Measurements from ENCODE around the gene BOD1L2. TPM values are rescaled to one million over a fixed set of nuclear protein-coding genes. Genes with fewer than 3 reads are reported as not detected.

BOD1L2 gene
- total RNA-seq, 4 donors from 2014 or later, result not detected

DNA sequence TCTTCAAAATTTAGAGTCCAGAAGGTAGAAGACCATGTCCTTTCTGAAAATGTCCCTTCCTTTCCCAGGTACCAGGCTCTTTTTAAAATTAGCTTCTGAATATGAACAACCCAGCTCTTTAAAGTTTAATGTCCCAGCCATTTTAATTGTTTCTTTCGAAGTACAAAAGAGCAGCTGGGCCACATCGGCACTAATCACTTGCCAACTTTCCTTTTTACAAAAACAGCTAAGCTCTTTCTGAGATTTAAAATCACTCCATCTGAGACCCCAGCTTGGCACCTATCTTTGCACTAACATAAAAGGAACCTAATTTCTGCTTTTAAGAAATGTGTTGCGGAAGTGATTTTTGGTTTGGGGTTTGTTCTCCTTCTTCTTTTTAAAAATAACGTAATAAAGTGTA, 2.6 kb downstream of the BOD1L2 start:
- 57% methylated on average over 4 of the region's 4 CpGs for WGBS, 2 donors
- no peak for TF ChIP-seq CTCF (IDR thresholded peaks at IDR 0.05)
- TF ChIP-seq POLR2A (IDR thresholded peaks at IDR 0.05), result no peak
- Histone ChIP-seq H3K9me3 (no peaks in the 10 kb centered on the region), H3K27ac (no peak overlapping the region), H3K36me3 (no peaks in the 10 kb centered on the region), H3K4me1 (peaks cover 0 to 3% (median 0%) of the 10 kb centered on the region in 4 donors), H3K4me3 (no peak overlapping the region), H3K27me3 (no peaks in the 10 kb centered on the region)
- DNase-seq (ENCODE audit: low spot score in 2 of 2), result no peak

GRCh38 chr18:57150081-57150480, 3.2 kb downstream of the BOD1L2 start:
- TF ChIP-seq CTCF (IDR thresholded peaks at IDR 0.05) (no peak), POLR2A (IDR thresholded peaks at IDR 0.05) (no peak), EP300 (IDR thresholded peaks at IDR 0.05) (no peak)
- H3K36me3 ChIP-seq, result no peaks in the 10 kb centered on the region
- peaks cover 0 to 3% (median 0%) of the 10 kb centered on the region in 4 donors for H3K4me1 ChIP-seq
- DNase-seq (ENCODE audit: low spot score in 2 of 2), result no peak
- WGBS, 2 donors, result 59% methylated on average over 7 of the region's 7 CpGs
- no peak overlapping the region for H3K4me3 ChIP-seq
- no peaks in the 10 kb centered on the region for H3K27me3 ChIP-seq
- no peaks in the 10 kb centered on the region for H3K9me3 ChIP-seq
- no peak overlapping the region for H3K27ac ChIP-seq

DNA sequence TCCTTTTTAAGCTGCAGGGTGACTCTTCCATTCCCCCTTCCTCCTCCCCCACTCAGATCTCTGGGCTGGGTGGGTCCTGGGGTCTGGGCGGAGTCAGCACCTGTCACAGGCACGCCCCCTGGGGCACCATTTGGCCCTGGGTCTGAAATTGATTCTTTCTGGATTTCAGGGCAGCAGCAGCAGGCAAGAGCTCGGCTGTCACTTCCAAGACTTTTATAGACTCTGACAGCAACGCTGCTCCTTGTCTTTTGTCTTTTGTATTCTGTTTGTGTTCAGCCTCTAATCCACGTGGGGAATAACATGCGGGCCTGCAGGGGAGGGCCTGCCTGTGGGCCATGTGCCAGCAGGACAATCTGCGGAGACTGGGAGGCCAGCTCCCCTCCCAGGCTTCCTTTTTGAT, 3.9 kb downstream of the BOD1L2 start:
- peaks cover 0 to 3% (median 0%) of the 10 kb centered on the region in 4 donors for H3K4me1 ChIP-seq
- DNase-seq (ENCODE audit: low spot score in 2 of 2), result no peak
- TF ChIP-seq CTCF (IDR thresholded peaks at IDR 0.05) (no peak), POLR2A (IDR thresholded peaks at IDR 0.05) (no peak), EP300 (IDR thresholded peaks at IDR 0.05) (no peak)
- no peaks in the 10 kb centered on the region for H3K36me3 ChIP-seq
- no peaks in the 10 kb centered on the region for H3K27me3 ChIP-seq
- H3K9me3 ChIP-seq, result no peaks in the 10 kb centered on the region
- no peak overlapping the region for H3K27ac ChIP-seq
- no peak overlapping the region for H3K4me3 ChIP-seq
- WGBS, 2 donors, result 2 to 8% methylated on average over 7 of the region's 7 CpGs

GRCh38 chr18:57154191-57154830, 7.4 kb downstream of the BOD1L2 start:
- Histone ChIP-seq H3K27ac (no peak overlapping the region), H3K27me3 (no peaks in the 10 kb centered on the region), H3K36me3 (no peaks in the 10 kb centered on the region), H3K4me3 (no peak overlapping the region), H3K9me3 (no peaks in the 10 kb centered on the region), H3K4me1 (peaks cover 0 to 3% (median 0%) of the 10 kb centered on the region in 4 donors)
- TF ChIP-seq EP300 (IDR thresholded peaks at IDR 0.05) (no peak), POLR2A (IDR thresholded peaks at IDR 0.05) (no peak)
- no peak for DNase-seq (ENCODE audit: low spot score in 2 of 2)
- 61 to 63% methylated on average over 13 of the region's 13 CpGs for WGBS, 2 donors

- TF ChIP-seq CTCF (IDR thresholded peaks at IDR 0.05), result no peak
- TF ChIP-seq EP300 (IDR thresholded peaks at IDR 0.05), result no peak
- no peak for TF ChIP-seq POLR2A (IDR thresholded peaks at IDR 0.05)
- 74 to 87% methylated on average over 6 of the region's 6 CpGs for WGBS, 2 donors
- Histone ChIP-seq H3K9me3 (peaks cover 0 to 15% (median 0%) of the 10 kb centered on the region in 4 donors), H3K4me3 (no peak overlapping the region), H3K4me1 (no peaks in the 10 kb centered on the region), H3K36me3 (no peaks in the 10 kb centered on the region), H3K27ac (no peak overlapping the region), H3K27me3 (no peaks in the 10 kb centered on the region)
- DNase-seq (ENCODE audit: low spot score in 2 of 2), result no peak
These were observed 17.5 kb downstream of the BOD1L2 start for GRCh38 chr18:57164401-57164800.

Data from tibial nerve (tissue), 4 donors.